NCI-H1436 (cell line): ENCODE measurements around the gene FAM124B.
"Not testable (repeated sequence)": the region's sequence is repeated elsewhere in the genome, so short reads cannot be mapped to it uniquely, and the experiment has no call there.

Experiments
- DNase-seq: peaks from one replicate; lab custom pipeline; 2025; lab: John Stamatoyannopoulos, UW

FAM124B gene

DNA sequence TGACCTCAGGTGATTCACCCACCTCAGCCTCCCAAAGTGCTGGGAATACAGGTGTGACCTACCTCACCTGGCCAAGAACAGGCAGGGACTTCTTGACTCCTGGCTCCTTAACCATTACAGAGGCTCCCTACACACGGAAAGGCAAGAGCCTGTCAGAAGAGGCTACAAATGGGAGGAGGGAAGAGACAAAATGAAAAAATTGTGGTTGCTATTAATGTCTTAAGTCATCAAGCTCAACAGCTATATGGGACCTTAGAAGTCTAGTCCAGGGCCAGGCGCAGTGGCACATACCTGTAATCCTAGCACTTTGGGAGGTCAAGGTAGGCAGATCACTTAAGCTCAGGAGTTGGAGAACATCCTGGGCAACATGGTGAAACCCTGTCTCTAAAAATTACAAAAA lies 11.5 kb upstream of the FAM124B start:
- DNase-seq: no peak

DNA sequence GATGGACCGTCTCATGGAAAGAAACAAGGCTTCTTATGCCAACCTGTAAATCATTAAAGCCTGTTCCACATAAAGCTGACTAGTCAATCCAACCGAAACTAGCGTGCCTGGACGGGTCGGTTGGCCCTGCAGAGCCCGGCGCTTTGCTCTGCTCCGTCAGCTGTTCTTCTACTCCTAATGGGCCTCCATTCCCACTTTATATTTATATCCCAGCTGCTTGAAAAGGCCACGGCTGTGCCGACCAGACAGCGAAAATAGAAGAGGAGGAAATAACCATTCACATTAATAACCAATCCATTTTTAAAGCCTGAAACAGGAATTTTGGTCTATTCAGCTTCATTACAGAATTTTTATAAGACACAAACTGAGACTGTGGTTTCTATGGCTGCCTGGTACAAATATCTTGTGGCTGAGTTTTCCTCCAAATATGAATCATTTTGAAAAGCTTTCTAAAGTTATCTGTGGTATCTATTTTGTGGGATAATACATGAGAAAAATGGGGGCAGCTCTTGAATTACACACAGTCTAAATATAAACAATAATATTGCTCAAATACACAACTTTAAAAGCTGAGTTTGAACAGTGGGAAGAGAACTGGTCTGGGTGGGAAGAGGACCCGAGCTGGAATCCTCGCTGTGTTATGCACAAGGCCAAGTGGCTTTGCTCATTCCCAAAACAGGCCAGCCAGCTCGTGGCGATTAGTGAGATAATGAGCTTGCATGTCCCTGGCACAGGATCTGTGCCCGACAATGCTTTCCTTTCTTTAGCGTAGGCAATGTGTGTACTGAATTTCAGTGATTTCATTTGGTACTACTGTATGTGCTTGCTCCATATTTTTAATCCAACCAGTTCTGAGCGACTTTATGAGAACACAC lies 10.5 kb upstream of the FAM124B start:
- no peak for DNase-seq

DNA sequence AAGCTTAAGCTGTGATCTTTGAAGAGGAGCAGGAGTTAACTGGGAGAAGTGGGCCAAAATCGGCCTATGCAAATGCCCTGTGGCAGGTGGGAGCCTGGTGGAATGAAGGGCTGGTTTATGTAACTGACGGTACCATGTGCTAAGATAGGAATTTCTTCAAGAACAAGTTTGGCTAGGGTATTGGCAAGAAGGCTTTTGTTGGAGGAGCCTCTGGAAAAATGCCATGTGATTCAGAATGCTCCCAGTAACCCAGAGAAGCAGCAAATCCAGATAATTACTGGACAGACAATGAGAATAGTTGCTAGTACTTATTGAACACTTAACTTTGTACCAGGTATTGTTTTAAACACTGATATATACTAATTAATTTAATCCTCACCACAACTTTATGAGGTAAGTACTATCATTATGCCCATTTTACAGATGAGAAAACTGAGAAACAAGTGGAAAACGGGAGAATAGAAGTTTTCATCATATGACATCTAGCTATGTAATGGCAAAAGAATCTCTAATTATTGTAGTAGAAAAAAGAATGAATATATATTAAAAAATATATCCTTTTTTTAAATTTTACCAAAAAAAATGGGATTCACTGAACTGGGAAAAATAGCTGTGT lies 9.1 kb upstream of the FAM124B start:
- DNase-seq: no peak

DNA sequence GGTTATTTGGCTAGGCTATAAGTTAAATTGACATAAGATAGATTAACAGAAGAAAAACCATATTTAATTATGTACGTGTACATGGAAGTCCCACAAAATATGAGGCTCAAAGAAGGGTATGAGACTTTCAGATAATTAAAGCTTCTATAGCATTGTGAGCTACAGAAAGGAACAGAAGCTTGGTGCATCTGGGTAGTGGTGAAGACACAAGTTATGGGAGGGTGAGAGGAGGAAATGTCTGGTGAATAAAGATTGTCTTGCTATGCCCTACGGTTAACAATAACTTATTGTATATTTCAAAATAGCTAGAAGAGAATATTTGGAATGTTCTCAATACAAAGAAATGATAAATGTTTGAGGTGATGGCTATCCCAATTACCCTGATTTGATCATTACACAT lies 6.8 kb upstream of the FAM124B start:
- no peak for DNase-seq

DNA sequence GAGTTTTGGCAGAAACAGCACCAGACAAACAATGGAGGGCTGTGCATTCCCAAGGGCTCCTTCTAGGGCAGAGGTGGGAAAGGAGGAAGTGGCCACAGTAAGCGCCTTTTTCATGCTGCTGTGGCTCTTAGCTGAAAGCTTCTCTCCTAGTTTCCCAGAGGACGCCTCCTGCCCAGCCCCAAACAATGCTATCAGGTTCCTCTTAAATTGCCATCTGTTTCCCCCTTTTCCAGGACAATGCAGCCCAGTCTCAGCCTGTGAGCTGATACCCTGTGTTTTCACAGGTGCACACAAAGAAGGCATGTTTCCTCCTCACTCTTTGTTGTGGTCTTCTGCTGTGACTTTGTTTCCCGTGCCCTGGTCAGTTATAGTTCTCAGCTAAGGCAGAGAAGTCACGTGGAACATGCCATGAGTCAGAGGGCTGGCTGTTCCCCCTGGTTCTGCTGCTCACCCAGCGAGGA lies 5.4 kb upstream of the FAM124B start:
- no peak for DNase-seq

DNA sequence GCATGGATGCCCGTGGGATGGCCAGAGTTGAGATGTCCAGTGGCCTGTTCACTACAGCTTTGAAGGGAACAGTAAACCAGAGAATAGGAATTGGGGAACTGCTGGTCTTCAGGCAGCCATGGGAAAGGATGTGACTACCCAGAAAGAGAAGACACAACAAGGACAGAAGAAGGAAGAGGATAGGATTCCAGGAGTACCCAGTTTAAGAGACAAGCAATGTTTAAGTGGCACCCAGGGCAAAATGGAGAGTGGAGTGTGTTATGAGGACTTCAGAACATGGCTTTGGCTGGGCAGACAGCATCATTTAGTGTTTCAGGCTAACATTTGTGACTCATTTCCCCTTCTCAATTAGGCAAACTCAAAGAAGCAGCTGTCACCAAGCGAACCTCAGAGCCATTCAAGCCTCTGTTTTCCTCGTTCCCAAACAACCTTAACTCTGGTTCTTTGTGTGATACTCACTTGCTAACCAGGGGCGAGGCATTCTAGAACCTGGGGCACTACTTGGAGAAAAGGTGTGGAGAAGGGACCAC lies 4.0 kb upstream of the FAM124B start:
- no peak for DNase-seq

DNA sequence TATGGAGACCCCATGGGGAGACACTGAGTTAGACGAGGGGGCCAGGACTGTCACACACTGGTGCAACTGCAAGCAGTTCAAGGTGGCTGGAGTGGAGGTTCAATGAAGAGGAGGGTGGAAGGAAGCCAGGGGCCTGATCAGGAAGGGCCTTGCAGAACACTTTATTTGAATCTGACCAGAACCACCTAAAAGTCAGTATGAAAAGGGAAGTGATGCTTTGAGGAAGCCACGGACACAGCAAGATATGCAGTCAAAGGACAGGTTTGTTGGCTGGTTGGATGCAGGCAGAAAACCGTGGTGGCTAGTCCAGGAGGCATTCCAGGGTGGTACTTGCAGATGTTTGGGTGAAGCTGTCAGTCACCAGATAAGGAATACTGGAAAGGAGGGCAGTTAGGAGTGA lies 3.5 kb upstream of the FAM124B start:
- DNase-seq: no peak

DNA sequence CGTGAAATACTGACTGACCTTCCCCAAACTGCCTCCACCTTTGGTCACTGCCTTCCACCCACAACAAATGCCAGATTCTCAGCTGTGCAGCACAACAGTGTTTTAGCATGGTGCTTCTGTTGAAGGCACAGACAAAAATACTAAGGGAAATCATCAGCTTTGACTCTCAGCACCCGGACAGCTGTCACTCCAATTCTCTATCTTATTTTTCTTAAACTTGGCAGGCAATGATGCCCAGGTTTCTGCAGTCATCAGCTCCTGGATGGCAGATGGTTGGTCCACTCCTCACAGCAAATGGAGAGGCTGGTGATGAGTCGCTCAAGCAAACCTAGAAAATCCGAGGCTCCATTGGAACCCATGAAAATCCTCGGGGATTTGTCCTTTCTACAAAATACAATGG lies 2.9 kb upstream of the FAM124B start:
- DNase-seq: no peak

DNA sequence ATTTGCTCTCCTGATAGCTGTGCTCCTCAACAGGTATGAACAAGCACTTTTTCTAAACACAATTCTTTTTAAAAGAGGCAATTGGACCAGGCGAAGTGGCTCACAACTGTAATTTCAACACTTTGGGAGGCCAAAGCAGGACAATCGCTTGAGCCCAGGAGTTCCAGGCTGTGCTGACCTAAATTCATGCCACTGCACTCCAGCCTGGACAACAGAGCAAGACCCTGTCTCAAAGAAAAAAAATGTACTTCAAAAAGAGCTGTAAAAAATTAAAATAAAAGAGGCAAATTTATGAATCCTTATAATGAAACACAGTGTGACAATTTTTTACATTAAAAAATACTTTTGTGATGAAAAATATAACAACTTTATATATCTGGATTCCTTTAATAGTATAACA lies 1.8 kb upstream of the FAM124B start:
- DNase-seq: no peak

DNA sequence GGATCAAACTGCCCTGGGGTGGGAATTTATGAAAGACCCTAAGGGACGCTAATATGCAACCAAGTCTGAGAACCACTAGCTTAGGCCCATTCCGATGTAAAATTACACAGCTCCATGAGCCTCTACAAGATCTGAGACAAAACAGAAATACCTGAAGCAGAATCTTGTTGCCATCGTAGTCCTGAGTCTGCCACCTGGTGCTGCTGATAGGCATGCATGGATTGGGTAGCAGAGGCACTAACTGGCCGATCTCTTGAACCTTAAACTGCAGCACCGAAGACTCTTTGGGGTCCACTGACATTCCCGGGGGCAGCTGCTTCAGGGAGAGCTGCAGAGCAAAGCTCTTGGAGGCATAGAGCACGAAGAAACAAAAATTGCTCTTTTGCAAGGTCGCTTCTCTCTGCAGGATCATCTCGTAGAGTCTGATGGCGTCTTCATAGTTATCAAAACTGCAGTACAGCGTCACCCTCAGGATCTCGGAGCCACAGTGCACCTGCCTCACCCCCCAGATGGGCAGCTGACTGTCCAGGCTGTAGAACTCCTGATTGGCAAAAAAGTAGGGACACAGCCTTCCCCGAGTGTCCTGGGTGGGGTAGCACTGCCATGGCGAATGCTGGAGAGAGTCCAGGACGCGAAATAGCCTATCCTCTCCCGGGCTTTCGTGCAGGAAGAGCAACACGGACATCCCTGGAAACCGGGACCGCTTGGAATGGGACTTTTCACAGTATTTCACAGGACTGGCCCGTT lies 848 bp downstream of the FAM124B start:
- no peak for DNase-seq

DNA sequence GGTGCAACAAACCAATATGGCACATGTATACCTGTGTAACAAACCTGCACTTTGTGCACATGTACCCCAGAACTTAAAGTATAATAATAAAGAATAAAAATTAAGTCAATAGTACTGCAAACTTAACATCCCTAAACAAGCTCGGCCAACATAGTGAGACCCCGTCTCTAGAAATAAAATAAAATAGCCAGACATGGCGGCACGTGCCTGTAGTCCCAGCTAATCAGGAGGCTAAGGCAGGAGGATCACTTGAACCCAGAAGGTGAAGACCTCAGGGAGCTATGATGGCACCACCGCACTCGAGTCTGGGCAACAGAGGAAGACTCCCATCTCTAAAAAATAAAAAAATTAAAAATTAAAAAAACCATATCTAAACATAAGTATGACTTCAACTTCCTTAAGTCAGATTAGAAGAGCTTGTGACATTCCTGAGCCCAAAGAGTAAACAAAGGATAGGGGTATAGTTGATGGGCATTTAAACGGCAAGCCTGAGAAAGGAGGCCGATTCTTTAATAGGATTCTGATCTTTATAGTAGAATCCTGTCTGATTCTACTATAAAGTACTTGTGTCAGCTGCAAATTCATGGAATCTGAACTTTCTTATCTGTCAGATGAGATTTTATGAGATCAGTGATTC lies 1.6 kb downstream of the FAM124B start:
- no peak for DNase-seq

DNA sequence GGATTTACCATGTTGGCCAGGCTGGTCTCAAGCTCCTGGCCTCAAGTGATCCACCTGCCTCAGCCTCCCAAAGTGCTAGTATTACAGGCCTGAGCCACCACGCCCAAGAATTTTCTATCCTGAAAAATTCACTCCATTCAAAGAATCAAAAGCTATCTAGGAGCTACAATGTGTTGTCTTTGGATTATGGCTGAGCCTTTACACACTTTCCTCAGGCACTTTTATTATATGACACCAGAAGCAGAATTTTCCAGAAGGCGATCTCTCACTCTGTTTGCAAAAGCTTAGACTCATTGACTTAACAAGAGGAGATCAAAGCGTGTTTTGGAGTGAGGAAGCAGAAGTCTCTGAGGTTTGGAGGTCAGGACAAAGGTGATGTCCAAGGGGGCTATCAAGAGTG lies 3.6 kb downstream of the FAM124B start:
- DNase-seq: no peak

DNA sequence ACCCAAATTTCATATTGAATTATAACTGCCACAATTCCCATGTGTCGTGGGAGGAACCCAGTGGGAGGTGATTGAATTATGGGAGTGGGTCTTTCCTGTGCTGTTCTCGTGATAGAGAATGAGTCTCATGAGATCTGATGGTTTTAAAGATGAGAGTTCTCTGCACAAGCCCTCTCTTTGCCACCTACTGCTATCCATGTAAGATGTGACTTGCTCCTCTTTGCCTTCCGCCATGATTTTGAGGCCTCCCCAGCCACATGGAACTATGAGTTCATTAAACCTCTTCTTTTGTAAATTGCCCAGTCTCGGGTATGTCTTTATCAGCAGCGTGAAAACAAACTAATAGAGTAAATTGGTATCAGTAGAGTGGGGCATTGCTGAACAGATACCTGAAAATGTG lies 4.8 kb downstream of the FAM124B start:
- not testable (repeated sequence) for DNase-seq

DNA sequence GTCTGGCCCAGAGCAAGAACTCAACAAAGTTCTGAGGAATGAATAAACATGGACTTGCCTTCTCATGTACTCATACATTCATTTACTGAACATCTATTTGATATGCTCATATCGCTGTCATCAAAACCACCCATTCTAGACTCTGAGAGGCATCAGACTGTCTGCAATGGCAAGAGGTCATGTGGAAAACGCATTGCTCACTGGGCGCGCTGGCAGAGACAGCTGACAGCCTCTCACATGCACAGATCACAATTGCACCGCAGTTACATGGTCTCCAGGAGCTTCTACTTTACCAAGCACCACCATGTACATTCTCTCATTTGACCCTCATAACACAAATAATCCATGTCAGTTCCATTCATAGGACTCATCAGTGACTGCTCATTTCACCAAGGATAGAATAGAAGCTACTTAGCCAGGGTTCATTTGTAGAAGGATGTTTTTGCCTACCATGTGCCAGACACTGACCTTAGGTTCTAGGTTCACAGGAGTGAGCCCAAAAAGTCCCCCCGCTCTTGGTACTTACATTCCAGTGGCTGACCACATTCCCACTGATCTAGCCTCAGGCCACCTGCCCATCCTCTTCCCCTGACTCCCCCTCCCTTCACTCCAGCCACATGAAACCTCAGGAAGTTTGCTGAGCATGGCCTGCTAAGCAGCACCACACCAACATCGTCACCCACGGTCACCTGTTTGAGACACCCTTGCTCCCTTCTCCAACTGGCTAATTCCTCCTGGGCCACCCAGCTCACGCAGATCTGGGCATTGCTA lies 6.1 kb downstream of the FAM124B start:
- DNase-seq: no peak

DNA sequence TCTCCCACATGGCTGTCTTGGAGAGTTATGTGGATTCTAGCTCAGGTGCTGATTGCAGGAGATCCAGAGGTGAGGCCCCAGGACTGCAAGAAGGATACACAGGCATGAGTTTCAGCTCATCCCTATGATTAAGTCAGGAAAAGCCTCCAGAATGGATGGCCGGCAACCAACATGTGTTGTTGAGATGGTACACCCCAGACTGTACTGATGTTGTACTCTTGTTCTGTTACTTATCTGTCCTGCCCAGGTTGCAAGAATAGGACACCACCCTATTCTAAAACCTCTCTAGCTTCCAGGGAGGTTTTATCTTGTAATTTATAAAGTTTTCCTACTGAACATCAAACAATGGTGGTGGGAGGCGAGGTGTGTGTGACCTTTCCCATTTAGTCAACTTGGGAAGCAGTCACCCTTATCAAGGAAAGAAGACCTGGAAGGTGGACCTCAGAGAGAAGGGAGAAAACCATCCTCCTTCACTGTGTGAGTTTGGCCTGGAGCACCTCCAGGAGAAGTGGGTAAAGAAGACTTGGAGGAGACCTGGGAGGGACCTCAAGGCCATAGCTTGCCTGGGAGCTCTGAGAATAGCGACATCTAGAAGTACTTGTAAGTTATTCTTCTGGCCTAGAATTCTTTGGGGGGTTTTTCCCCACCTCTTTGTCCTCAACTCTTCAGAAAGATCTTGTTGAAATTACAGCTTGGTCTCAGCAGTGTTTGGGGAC lies 8.6 kb downstream of the FAM124B start:
- DNase-seq: no peak

DNA sequence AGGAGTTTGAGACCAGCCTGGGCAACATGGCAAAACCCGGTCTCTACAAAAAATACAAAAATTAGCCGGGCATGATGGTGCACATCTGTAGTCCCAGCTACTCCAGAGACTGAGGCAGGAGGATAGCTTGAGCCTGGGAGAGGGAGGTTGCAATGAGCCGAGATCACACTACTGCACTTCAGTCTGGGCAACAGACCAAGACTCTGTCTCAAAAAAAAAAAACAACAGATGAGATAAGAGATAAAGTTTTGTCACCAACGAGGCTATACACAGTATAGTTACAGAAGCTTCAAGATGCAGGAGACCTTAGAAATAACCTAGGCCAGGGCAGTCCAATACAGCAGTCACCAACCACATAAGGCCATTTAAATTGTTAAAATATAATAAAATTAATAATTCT lies 9.4 kb downstream of the FAM124B start:
- DNase-seq: no peak

DNA sequence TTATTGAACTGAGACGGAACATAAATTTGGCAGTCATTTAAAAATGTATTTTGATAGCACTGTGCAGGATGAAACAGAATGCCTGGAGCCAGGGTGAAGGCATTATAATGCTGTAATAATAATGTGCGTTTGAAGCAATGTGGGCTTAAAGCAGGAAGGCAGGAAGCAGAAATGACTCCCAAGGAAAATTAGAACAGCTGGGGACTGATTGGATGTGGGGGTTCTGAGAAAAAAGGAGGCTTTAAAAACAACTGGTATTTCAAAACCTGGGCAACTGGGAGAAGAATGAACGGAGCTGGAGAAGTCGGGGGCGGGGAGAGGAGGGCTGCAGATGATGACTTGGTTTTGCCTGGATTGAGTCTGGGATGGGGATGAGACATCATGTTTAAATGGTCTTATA lies 12.6 kb downstream of the FAM124B start:
- DNase-seq: no peak

DNA sequence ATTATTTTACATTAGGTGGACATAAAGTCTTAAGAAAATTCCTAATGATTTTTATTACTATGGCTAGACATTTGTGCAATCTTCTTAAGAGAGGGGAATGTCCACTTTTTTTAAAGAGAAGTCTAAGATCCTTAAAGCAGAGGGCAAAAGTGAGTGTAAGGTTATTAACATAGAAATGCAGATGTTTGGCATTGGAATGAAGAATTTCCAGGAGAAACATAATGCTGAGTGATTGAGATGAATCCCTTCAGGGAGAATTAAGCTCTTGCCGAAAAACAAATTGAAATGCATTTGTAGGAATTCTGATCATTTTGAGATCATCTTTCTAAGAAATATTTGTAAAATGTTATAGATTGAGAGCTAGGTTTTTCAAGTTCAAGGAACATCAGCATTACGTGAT lies 15.0 kb downstream of the FAM124B start:
- DNase-seq: no peak

DNA sequence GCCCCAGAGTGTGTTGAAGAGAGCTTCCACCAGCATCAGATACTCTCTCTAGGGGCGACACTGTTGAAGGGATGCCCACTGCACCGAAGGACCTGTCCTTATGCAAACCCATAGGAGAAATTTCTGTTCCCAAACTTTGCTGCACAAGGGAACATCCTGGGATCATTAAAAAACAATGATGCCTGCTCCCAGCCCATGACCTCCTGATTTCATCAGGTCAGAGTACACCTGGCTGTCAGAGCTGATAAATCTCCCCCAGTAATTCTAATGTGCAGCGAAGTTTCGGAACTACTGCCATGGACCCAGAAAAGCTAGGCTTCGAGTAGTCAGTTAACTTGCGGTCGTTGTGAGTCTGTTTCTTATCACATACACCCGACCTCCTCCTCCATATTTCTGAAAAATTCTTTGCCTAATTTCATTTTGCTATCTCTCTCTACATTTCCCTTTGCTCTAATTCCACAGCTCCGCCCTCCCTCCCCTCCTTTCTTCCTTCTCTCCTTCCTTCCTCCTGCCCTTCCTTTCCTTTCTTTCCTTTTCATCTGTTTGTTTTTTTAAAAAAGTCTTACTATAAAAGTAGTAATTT lies 18.8 kb downstream of the FAM124B start:
- no peak for DNase-seq

DNA sequence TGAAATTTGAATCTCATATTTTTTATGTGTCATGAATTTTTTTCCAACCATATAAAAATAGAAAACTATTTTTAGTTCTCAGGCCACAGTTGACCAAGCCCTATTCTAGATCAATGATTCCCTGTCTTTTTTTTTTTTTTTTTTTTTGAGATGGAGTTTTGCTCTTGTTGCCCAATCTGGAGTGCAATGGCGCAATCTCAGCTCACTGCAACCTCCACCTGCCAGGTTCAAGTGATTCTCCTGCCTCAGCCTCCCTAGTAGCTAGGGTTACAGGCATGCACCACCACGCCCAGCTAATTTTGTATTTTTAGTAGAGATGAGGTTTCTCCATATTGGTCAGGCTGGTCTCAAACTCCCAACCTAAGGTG lies 19.6 kb downstream of the FAM124B start:
- DNase-seq: not testable (repeated sequence)
